Ureter (tissue), 1 donor: ENCODE data around the gene MCMBP. TPM values are rescaled to one million over a fixed set of nuclear protein-coding genes. Genes with fewer than 3 reads are reported as not detected.
"Not testable (repeated sequence)": the region's sequence is repeated elsewhere in the genome, so short reads cannot be mapped to it uniquely, and the experiment has no call there.

Experiments used
- DNase-seq: peaks from one replicate; pipeline ENCODE4 v3.0.0-alpha.2; 2020; ENCODE audit warnings: low spot score
- total RNA-seq: library from RNA; stranded (reverse); gene quantifications from one replicate; pipeline ENCODE4 v1.2.4, GENCODE V29; 2023
- donor health status: DM: yes; HTN: yes; CAD: no.

The MCMBP gene
- total RNA-seq, 1 donor from 2014 or later: 48.9 TPM

GRCh38 chr10:119872860-119873681 is 428 bp upstream of the MCMBP start:
- peak; percentile 90 for DNase-seq

- peak; percentile 54 for DNase-seq
These were observed 598 bp downstream of the MCMBP start for GRCh38 chr10:119871881-119872609.

- DNase-seq: not testable (repeated sequence)
These were observed 3.2 kb downstream of the MCMBP start for GRCh38 chr10:119869398-119869797.

GRCh38 chr10:119867317-119867716 is 5.3 kb downstream of the MCMBP start:
- DNase-seq: no peak

GRCh38 chr10:119865699-119866240 is 6.9 kb downstream of the MCMBP start:
- no peak for DNase-seq

GRCh38 chr10:119863951-119864565 is 8.6 kb downstream of the MCMBP start:
- DNase-seq: no peak

- no peak for DNase-seq
These were observed 10.1 kb downstream of the MCMBP start for GRCh38 chr10:119862524-119862923.

- no peak for DNase-seq
These were observed 11.6 kb downstream of the MCMBP start for GRCh38 chr10:119860866-119861607.

- no peak for DNase-seq
These were observed 13.0 kb downstream of the MCMBP start for GRCh38 chr10:119859420-119860258.

- no peak for DNase-seq
These were observed 14.6 kb downstream of the MCMBP start for GRCh38 chr10:119858063-119858462.

GRCh38 chr10:119853574-119853973 is 19.1 kb downstream of the MCMBP start:
- DNase-seq: no peak

GRCh38 chr10:119852822-119853221 is 19.8 kb downstream of the MCMBP start:
- no peak for DNase-seq

GRCh38 chr10:119852277-119852676 is 20.4 kb downstream of the MCMBP start:
- DNase-seq: no peak

- no peak for DNase-seq
These were observed 22.7 kb downstream of the MCMBP start for GRCh38 chr10:119849944-119850343.

- no peak for DNase-seq
These were observed 23.4 kb downstream of the MCMBP start for GRCh38 chr10:119849031-119849789.

GRCh38 chr10:119845656-119846055 is 27.0 kb downstream of the MCMBP start:
- DNase-seq: no peak

GRCh38 chr10:119834188-119834587 is 38.5 kb downstream of the MCMBP start:
- DNase-seq: no peak

GRCh38 chr10:119832951-119833350 is 39.7 kb downstream of the MCMBP start:
- no peak for DNase-seq

- no peak for DNase-seq
These were observed 41.0 kb downstream of the MCMBP start for GRCh38 chr10:119831656-119832055.

GRCh38 chr10:119830851-119831250 is 41.8 kb downstream of the MCMBP start:
- no peak for DNase-seq
